Stimulated activated CD4-positive, alpha-beta T cell treated with anti-CD3 and anti-CD28 coated beads, Interleukin-1b, Interleukin-23, amount 100 ng/mL, for 1 hour (primary cell): ENCODE results near the gene KNG1.

Experiments used
- DNase-seq, 2 donors: peaks; one replicate each; pipeline ENCODE4 v3.0.0-alpha.2; 2020; ENCODE audit warnings: low read depth in 2 of 2

The KNG1 gene

GRCh38 chr3:186775999-186776398, 58.8 kb downstream of the KNG1 start:
- no peak for DNase-seq

DNA sequence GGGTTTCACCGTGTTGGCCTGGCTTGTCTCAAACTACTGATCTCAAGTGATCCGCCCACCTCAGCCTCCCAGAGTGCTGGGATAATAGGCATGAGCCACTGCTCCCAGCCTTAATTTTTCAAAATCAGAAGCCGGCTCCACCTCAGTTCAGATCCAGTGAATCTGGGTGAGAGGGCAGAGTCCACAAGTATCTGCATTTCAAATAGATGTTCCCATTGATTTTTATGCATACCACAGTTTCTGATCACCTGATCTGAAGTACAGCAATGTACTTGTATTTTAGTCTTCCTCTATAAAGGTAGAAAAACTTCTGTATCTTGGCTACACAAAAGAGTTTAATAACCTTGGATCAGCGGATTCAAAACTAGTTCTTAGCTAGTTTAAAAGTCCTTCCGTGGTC, 62.0 kb downstream of the KNG1 start:
- DNase-seq, result no peak

GRCh38 chr3:186782542-186783057, 65.4 kb downstream of the KNG1 start:
- no peak for DNase-seq

DNA sequence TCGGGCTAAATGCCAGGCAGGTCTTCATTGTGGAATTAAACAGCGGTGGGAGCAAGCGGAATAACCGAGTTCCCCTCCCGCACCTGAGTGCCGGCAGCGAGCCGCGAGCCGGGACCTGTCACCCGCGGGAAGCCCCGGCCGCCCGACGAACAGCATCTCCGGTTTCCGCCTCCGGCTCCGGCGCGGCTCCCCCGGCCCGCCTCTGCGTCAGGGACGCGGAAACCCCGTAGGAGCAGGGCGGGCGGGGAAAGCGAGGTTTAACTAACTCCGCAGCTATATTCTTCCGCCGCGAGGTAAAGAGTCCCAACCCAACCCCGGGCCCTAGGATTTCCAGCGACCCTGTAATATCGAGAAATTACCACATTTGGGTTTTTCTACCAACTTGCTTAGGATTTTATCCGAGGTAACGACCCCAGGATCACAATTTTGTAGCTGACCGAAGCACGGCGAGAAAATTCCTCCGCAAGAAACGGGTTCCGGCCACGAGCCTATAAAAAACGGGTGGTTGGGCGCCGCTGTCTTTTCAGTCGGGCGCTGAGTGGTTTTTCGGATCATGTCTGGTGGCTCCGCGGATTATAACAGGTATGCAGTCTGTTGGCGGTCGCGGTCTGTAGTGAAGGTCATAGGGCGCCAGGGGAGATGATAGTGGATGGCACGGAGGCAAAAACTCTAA, 66.0 kb downstream of the KNG1 start, which contains the start of gene EIF4A2:
Gene EIF4A2, plus strand, starts transcription at position 520 of the 673 bp plus-strand sequence. Its CDS starts 34 bp downstream, at position 554.
- DNase-seq, result peak; percentile 77 to 82

- peak; percentile 40 to 48 for DNase-seq
Observed at GRCh38 chr3:186783731-186784515, 66.8 kb downstream of the KNG1 start.

- DNase-seq, result no peak
Observed at GRCh38 chr3:186784820-186785494, 67.8 kb downstream of the KNG1 start.

GRCh38 chr3:186785495-186786018, 68.4 kb downstream of the KNG1 start:
- DNase-seq, result no peak

GRCh38 chr3:186786922-186787321, 69.8 kb downstream of the KNG1 start:
- no peak for DNase-seq

DNA sequence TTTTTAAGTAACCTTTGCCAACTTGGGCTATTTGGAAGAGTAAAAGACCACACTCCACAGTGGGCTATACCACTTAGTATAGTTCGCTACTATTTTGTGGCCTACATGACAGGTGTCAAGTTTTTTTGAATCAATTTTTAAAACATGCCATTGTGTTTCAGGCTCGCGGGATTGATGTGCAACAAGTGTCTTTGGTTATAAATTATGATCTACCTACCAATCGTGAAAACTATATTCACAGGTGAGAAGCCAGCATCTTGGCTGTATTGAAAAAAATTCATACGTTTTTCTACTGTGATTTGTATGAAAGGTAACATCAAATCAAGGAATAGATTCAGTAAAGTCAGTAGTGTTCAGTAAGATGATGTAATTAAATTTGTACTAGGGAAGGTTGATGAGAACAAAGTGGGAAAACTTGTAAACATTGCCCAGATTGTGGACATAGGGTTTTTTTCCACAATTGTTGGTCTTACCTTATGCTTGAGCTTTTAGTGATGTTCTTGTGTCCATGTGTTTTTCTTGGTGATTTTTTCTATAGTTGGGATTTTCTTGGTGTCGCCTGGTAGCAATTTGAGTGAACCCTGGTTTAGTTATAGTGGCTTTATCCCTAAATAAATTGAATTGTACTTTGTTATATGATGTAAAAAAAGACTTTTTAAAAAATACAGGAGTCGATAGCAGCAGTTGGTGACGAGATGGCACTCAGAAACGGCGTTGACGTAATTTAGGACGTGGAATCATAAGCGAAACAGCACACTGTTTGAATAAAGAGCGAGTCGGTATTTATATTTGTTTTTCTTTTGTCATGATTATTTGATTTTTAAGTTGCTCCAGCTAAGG, 70.7 kb downstream of the KNG1 start:
- DNase-seq, result no peak

GRCh38 chr3:186788482-186789370, 71.6 kb downstream of the KNG1 start:
- no peak for DNase-seq

DNA sequence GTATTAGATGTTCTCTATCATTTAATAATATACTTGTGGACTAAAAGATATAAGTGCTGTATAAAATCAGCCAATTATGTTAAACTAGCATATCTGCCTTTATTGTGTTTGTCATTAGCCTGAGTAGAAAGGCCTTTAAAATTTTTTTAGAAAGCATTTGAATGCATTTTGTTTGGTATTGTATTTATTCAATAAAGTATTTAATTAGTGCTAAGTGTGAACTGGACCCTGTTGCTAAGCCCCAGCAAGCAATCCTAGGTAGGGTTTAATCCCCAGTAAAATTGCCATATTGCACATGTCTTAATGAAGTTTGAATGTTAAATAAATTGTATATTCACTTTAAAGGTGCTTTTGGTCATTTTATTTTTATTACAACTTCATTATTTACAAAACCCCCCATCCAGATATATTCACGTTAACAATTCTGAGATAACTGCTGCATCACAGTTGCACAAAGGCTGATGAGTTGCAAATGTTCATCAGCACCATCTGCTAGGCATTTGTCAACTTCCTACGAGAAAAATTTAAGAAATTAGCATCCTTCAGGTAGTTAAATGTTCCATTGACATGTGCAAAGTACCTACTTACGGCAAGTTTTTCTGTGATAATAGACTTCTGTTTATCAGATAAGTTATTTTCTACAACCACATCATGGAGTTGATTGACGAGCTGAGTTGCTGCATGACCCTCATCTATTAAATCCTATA, 72.5 kb downstream of the KNG1 start:
- DNase-seq, result no peak

- DNase-seq, result no peak
Observed at GRCh38 chr3:186790261-186790981, 73.3 kb downstream of the KNG1 start.
